Caco-2 (cell line): Measurements from ENCODE around the gene PLOD1. TPM values are rescaled to one million over a fixed set of nuclear protein-coding genes. Genes with fewer than 3 reads are reported as not detected.

Experiments used
- Bru-seq: library from RNA; stranded (reverse); fragments of 400-500 nt; gene quantifications from one replicate; lab custom pipeline; 2021; lab: Mats Ljungman, UMichigan
- BruChase-seq, 2 experiments: library from RNA; stranded (reverse); fragments of 400-500 nt; gene quantifications; one replicate each; lab custom pipeline; 2021; lab: Mats Ljungman, UMichigan
- BruUV-seq: library from RNA; stranded (reverse); fragments of 400-500 nt; replicated peaks from 2 replicates; lab custom pipeline; 2021; lab: Mats Ljungman, UMichigan
- CTCF ChIA-PET: fragments of 300-600 bp; sonication (Branson Sonifier 250); formaldehyde crosslinking; loops from one replicate; lab custom pipeline; 2022; ENCODE audit warnings: antibody characterized with exemption; lab: Charles Lee
- POLR2A ChIA-PET: fragments of 300-600 bp; sonication (Branson Sonifier 250); formaldehyde crosslinking; loops from one replicate; lab custom pipeline; 2022; ENCODE audit warnings: antibody characterized with exemption; lab: Charles Lee
- DNase-seq, 2 experiments: peaks; one replicate each; pipeline versions ENCODE4 v3.0.0 to v3.0.0-alpha.2; 2020 to 2022
- H3K27me3 ChIP-seq: replicated peaks from 2 replicates; pipeline ENCODE4 v1.6.0; 2011; ENCODE audit warnings: low read length; ENCODE audit not compliant: control insufficient read depth, insufficient read depth
- H3K36me3 ChIP-seq: 2 replicates; pipeline ENCODE4 v1.5.1; 2011; ENCODE audit warnings: low read length; ENCODE audit not compliant: control insufficient read depth, insufficient read depth
- H3K4me1 ChIP-seq: fragments of 250-450 bp; sonication (Bioruptor Pico); 2 replicates; pipeline ENCODE4 v1.5.1; 2020; ENCODE audit warnings: mild to moderate bottlenecking
- H3K4me3 ChIP-seq: 2 replicates; pipeline ENCODE4 v1.5.1; 2011; ENCODE audit warnings: low read depth, mild to moderate bottlenecking, control low read depth, low read length
- H3K9me3 ChIP-seq: fragments of 250-450 bp; sonication (Bioruptor Pico); 2 replicates; pipeline ENCODE4 v1.5.1; 2020; ENCODE audit warnings: mild to moderate bottlenecking, moderate library complexity
- H3K27ac Mint-ChIP-seq: one replicate; pipeline ENCODE4 v1.8.0; 2022; ENCODE audit warnings: mixed read lengths; ENCODE audit not compliant: unreplicated experiment
- H3K27me3 Mint-ChIP-seq: one replicate; pipeline ENCODE4 v1.8.0; 2022; ENCODE audit warnings: mixed read lengths; ENCODE audit not compliant: insufficient read depth, unreplicated experiment
- H3K36me3 Mint-ChIP-seq: one replicate; pipeline ENCODE4 v1.8.0; 2022; ENCODE audit warnings: mild to moderate bottlenecking, mixed read lengths; ENCODE audit not compliant: insufficient read depth, unreplicated experiment
- H3K4me1 Mint-ChIP-seq: one replicate; pipeline ENCODE4 v1.8.0; 2022; ENCODE audit warnings: low read depth, mixed read lengths; ENCODE audit not compliant: unreplicated experiment
- H3K4me3 Mint-ChIP-seq: one replicate; pipeline ENCODE4 v1.8.0; 2022; ENCODE audit warnings: mild to moderate bottlenecking, moderate library complexity, mixed read lengths; ENCODE audit not compliant: unreplicated experiment
- H3K9me3 Mint-ChIP-seq: one replicate; pipeline ENCODE4 v1.8.0; 2022; ENCODE audit warnings: mixed read lengths; ENCODE audit not compliant: unreplicated experiment
- intact Hi-C: fragments of 100-400 bp; cut with micrococcal nuclease; formaldehyde crosslinking; loops from one replicate; pipeline ENCODE4 v1.10.0; 2022; ENCODE audit not compliant: unreplicated experiment
- long read RNA-seq: library from polyadenylated mRNA; stranded (forward); transcript quantifications from one replicate; pipeline ENCODE4 v2.0.0, GENCODE V29; 2022
- total RNA-seq: library from RNA; stranded (reverse); gene quantifications from 2 replicates; pipeline ENCODE4 v1.2.3, GENCODE V29; 2022
- TF ChIP-seq, protein P1 (sequence below), 2 experiments: fragments of 200-600 bp in 1 of 2; IDR thresholded peaks; 1 replicate in 1 of 2; 2 replicates in 1 of 2; pipeline versions ENCODE4 v1.5.1 to v1.8.0; 2011 to 2022; ENCODE audit warnings: antibody characterized with exemption in 1 of 2, control low read depth in 1 of 2, inconsistent platforms in 1 of 2, low read depth in 1 of 2, low read length in 1 of 2, mild to moderate bottlenecking in 1 of 2, moderate library complexity in 1 of 2; ENCODE audit not compliant: insufficient read depth in 1 of 2, severe bottlenecking in 1 of 2, unreplicated experiment in 1 of 2

Gene PLOD1
- total RNA-seq, result 89.3 and 91.7 TPM in 2 replicates
- Bru-seq, nascent RNA, result percentile 55 among the genes with signal in this experiment
- BruChase-seq, experiment 1, labeled RNA remaining after a 2-hour chase, result percentile 60 among the genes with signal in this experiment
- percentile 69 among the genes with signal in this experiment for BruChase-seq, experiment 2, labeled RNA remaining after a 6-hour chase
- long read RNA-seq, transcript PLOD1-201 (19 exons, 2,940 nt), result major isoform, 78 of 121 reads
- long read RNA-seq, partial matches to known transcripts, result 30 of 121 reads
- long read RNA-seq, other reads (novel, unspliced or antisense), result 12 of 121 reads

DNA sequence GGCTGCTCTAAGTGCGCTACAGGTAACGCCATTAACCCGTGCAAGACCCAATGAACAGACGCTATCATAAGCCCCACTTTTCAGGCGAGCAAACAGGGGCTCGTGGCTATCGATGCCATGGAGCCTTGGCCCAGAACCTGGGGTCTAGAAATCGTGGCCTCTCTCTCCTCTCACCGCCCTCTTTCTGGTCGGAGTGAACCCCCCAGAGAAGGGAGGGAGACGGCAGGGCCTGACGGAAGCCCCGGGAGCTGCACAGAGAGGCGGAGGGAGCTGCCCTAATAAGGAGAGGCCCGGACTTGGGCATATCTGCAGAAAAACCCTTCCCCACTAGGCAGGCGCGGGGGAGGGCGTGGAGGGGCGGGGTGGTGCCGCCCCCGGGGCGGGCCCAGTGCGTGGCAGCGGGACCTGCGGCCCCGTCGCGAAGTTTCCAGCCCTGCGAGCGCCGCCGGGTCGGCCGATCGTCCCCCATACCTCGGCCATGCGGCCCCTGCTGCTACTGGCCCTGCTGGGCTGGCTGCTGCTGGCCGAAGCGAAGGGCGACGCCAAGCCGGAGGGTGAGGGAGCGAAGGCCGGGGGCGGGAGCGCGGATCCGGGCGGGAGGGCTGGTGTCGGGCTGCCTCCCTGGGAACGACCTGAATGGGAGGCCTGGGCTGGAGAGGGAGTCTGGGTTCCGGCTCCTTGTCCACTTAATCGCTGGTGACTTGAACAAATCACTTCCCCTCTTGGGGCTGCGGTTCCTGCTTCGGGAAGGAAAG lies at the start of gene PLOD1:
PLOD1 (plus strand) TSS at position 416 of the 755 bp plus-strand sequence; CDS start at position 479, 63 bp downstream.
- CTCF ChIA-PET, result interaction anchor here (1.0 kb wide), 1 partner anchor 33 kb away, joined by 3 read pairs; no protein-coding TSS in a partner anchor
- no TSS peak for BruUV-seq
- peaks cover 2% of the 10 kb centered on the region for H3K36me3 Mint-ChIP-seq
- Histone ChIP-seq H3K36me3 (no peaks in the 10 kb centered on the region), H3K4me3 (peak within 1 kb of the TSS; percentile 83), H3K9me3 (no peaks in the 10 kb centered on the region), H3K4me1 (no peaks in the 10 kb centered on the region), H3K27me3 (no peaks in the 10 kb centered on the region)
- intact Hi-C loops, result no loop called here
- H3K27ac Mint-ChIP-seq, result peak within 1 kb of the TSS; percentile 45
- no peaks in the 10 kb centered on the region for H3K4me1 Mint-ChIP-seq
- DNase-seq, result peak; percentile 82 to 90
- no peaks in the 10 kb centered on the region for H3K9me3 Mint-ChIP-seq
- POLR2A ChIA-PET, result interaction anchor here (0.7 to 1.6 kb wide), 4 partner anchors 21 to 84 kb away, joined by 3 to 7 read pairs (median 4); no protein-coding TSS in a partner anchor
- H3K4me3 Mint-ChIP-seq, result peak within 1 kb of the TSS; percentile 68
- no peaks in the 10 kb centered on the region for H3K27me3 Mint-ChIP-seq
- TF ChIP-seq, protein P1, sequence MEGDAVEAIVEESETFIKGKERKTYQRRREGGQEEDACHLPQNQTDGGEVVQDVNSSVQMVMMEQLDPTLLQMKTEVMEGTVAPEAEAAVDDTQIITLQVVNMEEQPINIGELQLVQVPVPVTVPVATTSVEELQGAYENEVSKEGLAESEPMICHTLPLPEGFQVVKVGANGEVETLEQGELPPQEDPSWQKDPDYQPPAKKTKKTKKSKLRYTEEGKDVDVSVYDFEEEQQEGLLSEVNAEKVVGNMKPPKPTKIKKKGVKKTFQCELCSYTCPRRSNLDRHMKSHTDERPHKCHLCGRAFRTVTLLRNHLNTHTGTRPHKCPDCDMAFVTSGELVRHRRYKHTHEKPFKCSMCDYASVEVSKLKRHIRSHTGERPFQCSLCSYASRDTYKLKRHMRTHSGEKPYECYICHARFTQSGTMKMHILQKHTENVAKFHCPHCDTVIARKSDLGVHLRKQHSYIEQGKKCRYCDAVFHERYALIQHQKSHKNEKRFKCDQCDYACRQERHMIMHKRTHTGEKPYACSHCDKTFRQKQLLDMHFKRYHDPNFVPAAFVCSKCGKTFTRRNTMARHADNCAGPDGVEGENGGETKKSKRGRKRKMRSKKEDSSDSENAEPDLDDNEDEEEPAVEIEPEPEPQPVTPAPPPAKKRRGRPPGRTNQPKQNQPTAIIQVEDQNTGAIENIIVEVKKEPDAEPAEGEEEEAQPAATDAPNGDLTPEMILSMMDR (IDR thresholded peaks at IDR 0.05; ENCODE audit: insufficient read depth in 1 of 2, low read depth in 1 of 2, low read length in 1 of 2, severe bottlenecking in 1 of 2, unreplicated experiment in 1 of 2), result no peak

DNA sequence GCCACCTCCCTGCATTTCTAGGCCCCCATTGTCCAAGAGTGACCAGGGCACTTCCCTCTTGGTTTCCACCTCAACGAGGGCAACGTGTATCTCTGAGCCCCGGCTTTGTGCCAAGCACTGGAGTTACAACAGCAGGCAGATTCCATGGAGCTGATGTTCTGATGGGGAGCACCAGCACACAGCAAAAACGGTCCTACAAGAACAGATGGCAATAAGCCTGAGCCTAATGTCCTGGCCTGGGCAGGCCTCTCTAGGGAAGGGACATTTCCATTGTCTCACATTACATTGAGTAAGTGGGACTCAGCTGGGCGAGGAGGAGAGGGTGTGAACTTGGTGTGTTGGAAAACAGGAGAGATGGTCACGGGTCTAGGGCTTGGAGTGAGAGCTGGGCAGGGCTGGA lies 48.6 kb upstream of the PLOD1 start:
- TF ChIP-seq, protein P1 (IDR thresholded peaks at IDR 0.05; ENCODE audit: insufficient read depth in 1 of 2, low read depth in 1 of 2, low read length in 1 of 2, severe bottlenecking in 1 of 2, unreplicated experiment in 1 of 2), result no peak
- Mint-ChIP-seq H3K27me3 (no peaks in the 10 kb centered on the region), H3K4me3 (no peak overlapping the region), H3K4me1 (peaks cover 12% of the 10 kb centered on the region), H3K9me3 (no peaks in the 10 kb centered on the region), H3K36me3 (no peaks in the 10 kb centered on the region), H3K27ac (no peak overlapping the region)
- BruUV-seq, result no TSS peak
- Histone ChIP-seq H3K27me3 (no peaks in the 10 kb centered on the region), H3K4me3 (no peak overlapping the region), H3K4me1 (peaks cover 9% of the 10 kb centered on the region), H3K9me3 (no peaks in the 10 kb centered on the region), H3K36me3 (no peaks in the 10 kb centered on the region)
- ChIA-PET CTCF (no interaction called here), POLR2A (interaction anchor here (1.4 kb wide), 1 partner anchor 22 kb away, joined by 4 read pairs; no protein-coding TSS in a partner anchor)
- intact Hi-C loops, result no loop called here
- no peak for DNase-seq

DNA sequence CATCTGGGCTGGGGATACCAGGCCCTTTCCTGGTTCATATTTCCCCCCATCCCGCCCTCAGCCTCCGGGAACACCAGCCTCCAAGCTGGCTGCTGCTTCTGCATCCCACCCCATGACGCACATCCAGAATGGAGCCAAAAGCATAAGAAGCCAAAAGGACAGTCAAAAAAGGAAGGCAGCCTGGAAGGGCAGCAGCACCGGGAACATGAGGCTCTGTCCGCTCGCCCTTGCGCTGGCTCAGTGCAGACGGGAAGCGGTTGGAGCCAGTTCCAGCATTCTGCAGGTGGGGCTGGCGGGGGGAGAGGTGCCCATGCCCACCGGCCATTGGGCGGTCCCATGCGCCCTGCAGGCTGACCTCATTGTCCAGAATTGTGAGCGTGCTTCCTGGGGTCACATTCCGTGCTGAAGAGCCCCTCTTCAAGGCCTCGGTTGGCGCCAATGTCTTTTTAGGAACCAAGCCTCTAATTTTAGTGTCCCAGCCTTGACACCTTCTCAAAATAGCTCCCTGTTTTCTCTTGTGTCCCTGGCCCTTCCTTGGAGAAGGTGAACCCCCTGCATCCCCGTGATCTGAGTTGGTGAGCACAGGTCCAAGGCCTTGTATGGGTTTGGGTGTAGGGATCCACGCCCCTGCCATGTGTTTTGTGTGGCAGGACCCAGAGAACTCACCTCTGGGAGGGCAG lies 47.4 kb upstream of the PLOD1 start:
- BruUV-seq, result no TSS peak
- Mint-ChIP-seq H3K27ac (no peak overlapping the region), H3K27me3 (no peaks in the 10 kb centered on the region), H3K4me3 (no peak overlapping the region), H3K36me3 (no peaks in the 10 kb centered on the region), H3K4me1 (peaks cover 16% of the 10 kb centered on the region), H3K9me3 (no peaks in the 10 kb centered on the region)
- CTCF ChIA-PET, result no interaction called here
- Histone ChIP-seq H3K4me1 (peaks cover 13% of the 10 kb centered on the region), H3K9me3 (no peaks in the 10 kb centered on the region), H3K36me3 (no peaks in the 10 kb centered on the region), H3K4me3 (no peak overlapping the region), H3K27me3 (no peaks in the 10 kb centered on the region)
- no peak for DNase-seq
- intact Hi-C loops, result no loop called here
- TF ChIP-seq, protein P1 (IDR thresholded peaks at IDR 0.05; ENCODE audit: insufficient read depth in 1 of 2, low read depth in 1 of 2, low read length in 1 of 2, severe bottlenecking in 1 of 2, unreplicated experiment in 1 of 2), result no peak
- POLR2A ChIA-PET, result no interaction called here
